Forelimb muscle (tissue), 1 donor: ENCODE measurements around the gene NPAS3. TPM values are rescaled to one million over a fixed set of nuclear protein-coding genes. Genes with fewer than 3 reads are reported as not detected.
A peak's percentile ranks its signal among the peaks of the same experiment; 100 is the strongest.

Experiments
- DNase-seq: peaks from one replicate; pipeline ENCODE4 v3.0.0-alpha.2; 2013; ENCODE audit warnings: low read depth
- polyA plus RNA-seq: library from polyadenylated mRNA; unstranded; fragments of 120-200 nt; gene quantifications from one replicate; pipeline ENCODE4 v1.2.1, GENCODE V29; 2013; ENCODE audit not compliant: insufficient read length

Gene NPAS3
- polyA plus RNA-seq, 1 donor = 4.0 TPM

- no peak for DNase-seq
Measured at GRCh38 chr14:33014710-33015109, 76.0 kb downstream of the NPAS3 start.

GRCh38 chr14:33016613-33017012 lies 77.9 kb downstream of the NPAS3 start:
- DNase-seq = no peak

GRCh38 chr14:33017016-33017415 lies 78.3 kb downstream of the NPAS3 start:
- no peak for DNase-seq

- DNase-seq = no peak
Measured at GRCh38 chr14:33019346-33019745, 80.7 kb downstream of the NPAS3 start.

- peak; percentile 89 for DNase-seq
Measured at GRCh38 chr14:33026850-33027430, 88.3 kb downstream of the NPAS3 start.

- no peak for DNase-seq
Measured at GRCh38 chr14:33029511-33029910, 90.8 kb downstream of the NPAS3 start.

- DNase-seq = peak; percentile 43
Measured at GRCh38 chr14:33030386-33030785, 91.7 kb downstream of the NPAS3 start.

GRCh38 chr14:33035416-33036194 lies 96.9 kb downstream of the NPAS3 start:
- DNase-seq = no peak

- DNase-seq = no peak
Measured at GRCh38 chr14:33039311-33039710, 100.6 kb downstream of the NPAS3 start.

- DNase-seq = no peak
Measured at GRCh38 chr14:33040372-33041140, 101.9 kb downstream of the NPAS3 start.

GRCh38 chr14:33042591-33042990 lies 103.9 kb downstream of the NPAS3 start:
- DNase-seq = no peak

- no peak for DNase-seq
Measured at GRCh38 chr14:33045760-33046159, 107.1 kb downstream of the NPAS3 start.

GRCh38 chr14:33052943-33053342 lies 114.3 kb downstream of the NPAS3 start:
- no peak for DNase-seq

- DNase-seq = no peak
Measured at GRCh38 chr14:33056213-33056612, 117.5 kb downstream of the NPAS3 start.

- DNase-seq = no peak
Measured at GRCh38 chr14:33057585-33057984, 118.9 kb downstream of the NPAS3 start.

- no peak for DNase-seq
Measured at GRCh38 chr14:33061667-33062325, 123.1 kb downstream of the NPAS3 start.

GRCh38 chr14:33062476-33062875 lies 123.8 kb downstream of the NPAS3 start:
- DNase-seq = no peak

GRCh38 chr14:33062881-33063280 lies 124.2 kb downstream of the NPAS3 start:
- no peak for DNase-seq

- DNase-seq = no peak
Measured at GRCh38 chr14:33063521-33063920, 124.8 kb downstream of the NPAS3 start.

- DNase-seq = no peak
Measured at GRCh38 chr14:33065634-33066033, 127.0 kb downstream of the NPAS3 start.

- DNase-seq = no peak
Measured at GRCh38 chr14:33068040-33068439, 129.4 kb downstream of the NPAS3 start.

GRCh38 chr14:33068626-33069025 lies 129.9 kb downstream of the NPAS3 start:
- no peak for DNase-seq
